Activated T-helper 1 cell treated with Interleukin-2 at 50 U/mL for 16 hours (primary cell): ENCODE data around the gene CA10.

Source experiments
- DNase-seq: peaks from one replicate; pipeline ENCODE4 v3.0.0-alpha.2; 2020; ENCODE audit warnings: low read depth

Gene CA10

GRCh38 chr17:51817117-51817516, 341.4 kb downstream of the CA10 start:
- no peak for DNase-seq

GRCh38 chr17:51815097-51815496, 343.4 kb downstream of the CA10 start:
- DNase-seq = no peak

DNA sequence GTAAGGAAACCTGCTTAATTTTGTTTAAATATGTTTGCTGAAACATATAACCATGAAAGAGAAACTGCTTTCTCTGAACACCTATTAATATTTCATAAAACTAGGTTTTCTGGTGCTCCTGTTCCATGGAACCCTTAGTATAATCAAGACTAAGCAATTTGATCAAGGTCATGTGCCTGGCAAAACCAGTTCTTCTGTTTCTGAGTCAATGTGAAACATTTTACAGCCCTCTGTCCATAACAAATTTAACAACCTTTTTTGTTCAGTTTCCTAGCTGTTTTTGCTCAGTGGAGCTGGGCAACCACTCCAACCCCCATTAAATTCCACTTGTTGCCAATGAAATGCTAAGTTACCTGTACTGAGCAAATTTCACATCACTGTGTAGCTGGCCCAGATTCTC, 344.0 kb downstream of the CA10 start:
- DNase-seq = no peak

- DNase-seq = no peak
These were observed 344.7 kb downstream of the CA10 start for GRCh38 chr17:51813784-51814174.

GRCh38 chr17:51813140-51813783, 345.3 kb downstream of the CA10 start:
- no peak for DNase-seq

DNA sequence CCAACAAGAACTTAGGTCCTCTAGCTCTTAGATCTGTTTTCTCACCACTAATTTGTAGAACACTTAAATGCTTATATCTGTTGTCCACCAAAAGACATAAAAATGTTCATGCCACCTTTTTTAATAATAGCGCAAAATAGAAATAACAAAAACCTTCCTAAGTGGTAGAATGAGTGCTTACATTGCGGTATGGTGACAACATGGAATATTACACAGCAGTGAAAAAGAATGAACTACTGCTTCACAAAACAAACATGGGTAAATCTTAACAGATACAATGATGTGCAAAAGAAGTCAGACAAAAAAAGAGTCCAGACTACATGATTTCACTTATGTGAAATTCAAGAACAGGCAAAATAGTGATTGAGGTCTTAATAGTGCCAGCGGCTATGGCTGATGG, 351.1 kb downstream of the CA10 start:
- no peak for DNase-seq

GRCh38 chr17:51805765-51806164, 352.7 kb downstream of the CA10 start:
- DNase-seq = no peak

DNA sequence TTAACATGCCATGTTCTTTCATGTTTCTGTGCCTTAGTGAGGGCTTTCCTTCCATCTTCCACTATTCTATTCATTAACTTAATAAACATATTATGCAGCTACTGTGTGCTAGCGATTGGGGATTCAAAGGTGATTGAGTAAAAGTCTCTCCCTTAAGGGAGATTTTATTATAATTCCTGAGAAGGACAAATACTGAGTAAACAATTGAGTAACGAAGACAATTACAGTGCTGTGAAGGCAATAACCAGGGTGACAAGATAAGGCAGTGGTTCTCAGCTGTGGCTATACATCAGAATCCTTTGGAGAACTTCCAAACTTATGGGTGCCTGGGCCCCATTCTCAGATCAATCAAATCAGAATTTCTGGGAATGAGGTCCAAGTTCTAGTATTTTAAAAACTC, 353.3 kb downstream of the CA10 start:
- DNase-seq = no peak

DNA sequence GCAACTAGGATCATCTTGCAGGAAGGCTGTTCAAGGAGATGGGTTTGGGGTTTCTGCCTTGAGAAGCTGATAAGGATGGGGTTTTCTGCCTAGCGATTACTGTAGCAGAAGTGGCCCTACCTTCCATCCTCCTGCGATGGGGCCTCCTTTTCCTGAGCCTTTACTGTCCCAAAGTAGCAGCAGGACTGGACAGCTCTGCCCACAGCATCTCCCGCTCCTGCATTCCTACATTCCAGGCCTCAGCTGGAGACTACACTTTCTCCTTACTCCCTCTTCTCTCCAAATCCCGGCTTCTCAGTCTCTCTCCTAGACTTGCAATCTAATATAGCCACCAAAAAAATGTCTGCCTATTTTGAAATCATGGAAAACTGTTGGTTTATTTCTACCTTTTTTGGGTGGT, 355.4 kb downstream of the CA10 start:
- no peak for DNase-seq

- no peak for DNase-seq
These were observed 356.0 kb downstream of the CA10 start for GRCh38 chr17:51802544-51802943.

DNA sequence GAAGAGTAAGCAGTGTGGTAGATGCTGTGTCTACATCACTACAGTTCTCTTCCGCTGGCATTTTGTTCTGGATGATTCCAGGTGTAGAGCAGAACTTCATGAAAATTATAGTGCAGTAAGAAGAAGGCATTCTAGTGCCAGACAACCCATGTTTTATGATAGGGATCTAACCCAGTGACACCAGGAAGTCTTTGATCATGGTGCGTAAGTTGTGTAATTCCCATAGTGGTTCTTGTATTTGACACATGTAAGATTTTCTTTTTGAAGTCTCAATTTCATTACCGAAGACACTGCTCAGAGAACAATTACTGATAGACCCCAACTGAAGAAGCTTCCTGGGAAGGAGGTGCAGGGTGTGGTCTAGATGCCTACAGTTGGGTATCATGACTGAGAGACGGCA, 356.9 kb downstream of the CA10 start:
- DNase-seq = no peak

- no peak for DNase-seq
These were observed 358.5 kb downstream of the CA10 start for GRCh38 chr17:51799981-51800380.

GRCh38 chr17:51799240-51799639, 359.3 kb downstream of the CA10 start:
- DNase-seq = no peak

GRCh38 chr17:51797150-51797549, 361.4 kb downstream of the CA10 start:
- DNase-seq = no peak

DNA sequence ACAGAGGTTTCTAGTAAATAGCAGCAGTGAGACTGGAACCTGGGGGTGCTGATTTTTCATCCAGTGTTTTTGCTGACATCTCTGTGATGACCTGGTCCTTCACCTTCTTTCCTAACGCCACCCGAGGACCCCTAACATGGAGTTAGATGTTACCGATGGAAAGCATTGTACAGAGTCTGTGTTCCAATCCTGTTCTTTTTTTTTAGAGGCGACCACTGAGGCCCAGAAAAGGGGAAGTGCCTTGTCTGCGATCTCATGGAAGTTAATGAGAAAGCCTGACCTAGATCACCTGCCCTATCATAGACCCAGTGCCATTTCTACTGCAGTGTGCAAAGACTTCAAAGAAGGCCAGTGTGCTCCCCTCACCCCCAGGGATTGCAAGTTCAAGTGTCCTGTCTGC, 362.5 kb downstream of the CA10 start:
- DNase-seq = no peak

- no peak for DNase-seq
These were observed 363.1 kb downstream of the CA10 start for GRCh38 chr17:51795401-51795800.

DNA sequence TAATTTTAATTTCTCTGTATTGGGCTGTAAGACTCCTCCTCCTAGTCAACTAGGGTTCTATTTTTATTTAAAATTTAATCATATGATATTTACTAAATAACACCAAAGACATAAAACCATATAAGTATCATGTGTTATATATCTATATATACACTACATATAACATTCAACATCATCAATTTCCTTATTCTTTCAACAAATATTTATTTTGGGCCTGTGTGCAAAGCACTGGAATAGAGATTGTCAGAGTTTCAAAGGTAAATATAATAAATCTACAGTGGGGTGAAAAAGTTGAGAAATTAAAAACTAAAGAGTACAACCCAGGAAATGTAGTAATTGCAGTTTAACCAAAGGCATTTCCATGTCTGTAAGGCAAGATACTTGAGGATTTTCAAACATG, 364.0 kb downstream of the CA10 start:
- DNase-seq = no peak

- DNase-seq = no peak
These were observed 364.8 kb downstream of the CA10 start for GRCh38 chr17:51793686-51794085.

- DNase-seq = no peak
These were observed 379.7 kb downstream of the CA10 start for GRCh38 chr17:51778842-51779241.

GRCh38 chr17:51770027-51770759, 388.3 kb downstream of the CA10 start:
- DNase-seq = no peak

DNA sequence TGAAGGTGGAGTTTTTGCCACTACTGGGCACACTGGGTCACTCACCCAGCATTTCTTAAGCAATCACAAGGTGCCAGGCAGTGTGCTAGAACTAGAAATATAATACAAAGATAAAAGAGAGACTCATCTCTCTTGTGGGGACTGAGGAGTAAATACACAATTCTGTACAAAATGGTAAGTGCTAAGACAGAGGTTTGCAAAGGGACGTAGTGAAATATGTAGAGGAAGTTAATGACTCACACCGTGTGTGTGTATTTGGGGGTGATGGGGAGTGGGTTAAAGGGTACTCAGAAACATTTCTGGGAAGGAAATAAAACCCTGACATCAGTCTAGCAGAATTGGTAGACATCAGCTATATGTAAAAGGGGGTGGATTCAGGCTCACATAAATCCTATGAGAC, 389.3 kb downstream of the CA10 start:
- DNase-seq = no peak

- no peak for DNase-seq
These were observed 389.8 kb downstream of the CA10 start for GRCh38 chr17:51768706-51769105.

DNA sequence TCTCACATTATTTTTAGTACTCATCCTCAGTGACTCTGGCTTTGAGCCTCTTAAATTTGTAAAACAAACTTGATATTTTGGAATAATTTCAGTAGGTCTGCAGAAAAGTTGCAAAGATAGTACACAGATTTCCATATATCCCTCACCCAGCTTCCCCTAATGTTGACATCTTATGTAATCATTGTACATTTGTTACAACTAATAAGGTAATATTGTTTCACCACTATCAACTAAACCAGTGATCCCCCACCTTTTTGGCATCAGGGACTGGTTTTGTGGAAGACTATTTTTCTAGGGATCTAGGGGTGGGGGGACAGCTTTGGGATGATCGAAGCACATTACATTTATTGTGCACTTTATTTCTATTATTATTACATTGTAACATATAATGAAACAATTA, 391.2 kb downstream of the CA10 start:
- no peak for DNase-seq
